ENCODE data around the gene CCDC142.

The CCDC142 gene

GRCh38 chr2:74426181-74426758 is 56.5 kb downstream of the CCDC142 start:
- in situ Hi-C loops (cut with MboI; ENCODE audit: low sequenced_read_pairs): no loop called here

GRCh38 chr2:74425523-74425922 is 57.3 kb downstream of the CCDC142 start:
- in situ Hi-C loops (cut with MboI; ENCODE audit: low sequenced_read_pairs): no loop called here

- in situ Hi-C loops (cut with MboI; ENCODE audit: low sequenced_read_pairs): no loop called here
Measured at GRCh38 chr2:74424995-74425406, 57.8 kb downstream of the CCDC142 start.

DNA sequence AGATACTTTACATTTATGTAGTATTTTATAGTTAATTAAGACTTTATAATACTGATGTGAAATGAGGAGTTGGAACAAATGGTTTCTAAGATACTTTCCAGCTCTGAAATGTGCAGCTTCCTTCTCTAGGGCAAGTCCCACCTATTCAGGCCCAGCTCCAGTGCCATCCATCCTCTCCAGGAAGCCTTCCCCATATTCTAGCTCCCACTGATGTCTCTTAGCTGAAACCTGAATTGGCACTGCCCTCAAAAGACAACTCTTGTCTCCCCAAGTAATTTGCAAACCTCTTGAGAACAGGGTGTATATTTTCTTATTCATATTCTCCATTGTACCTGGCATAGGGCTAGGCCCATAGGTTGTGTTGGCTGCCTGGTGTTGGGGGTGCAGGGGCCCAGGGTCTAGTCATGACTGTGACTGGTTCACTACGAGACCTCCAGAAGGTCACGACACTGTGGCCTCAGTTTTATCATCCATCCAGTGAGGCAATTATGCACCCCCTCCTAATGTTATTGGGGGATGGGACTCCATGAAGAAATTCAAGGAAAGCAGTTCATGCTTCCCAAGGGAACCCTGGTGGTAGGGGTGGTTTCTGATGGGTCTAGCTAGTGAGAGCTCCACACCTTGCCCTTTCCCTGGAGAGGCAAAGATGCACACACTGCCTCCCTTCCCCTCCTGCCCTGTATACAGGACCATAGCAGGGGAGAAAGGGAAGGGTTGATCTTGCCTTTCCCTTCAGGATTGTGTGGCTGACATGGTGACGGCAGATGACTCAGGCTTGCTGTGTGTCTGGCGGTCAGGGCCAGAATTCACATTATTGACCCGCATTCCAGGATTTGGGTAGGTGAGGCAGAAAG is 58.4 kb downstream of the CCDC142 start:
- in situ Hi-C loops (cut with MboI; ENCODE audit: low sequenced_read_pairs): no loop called here
